Right lobe of liver (tissue), 6 donors: ENCODE data around the gene DYRK1A. TPM values are rescaled to one million over a fixed set of nuclear protein-coding genes. Genes with fewer than 3 reads are reported as not detected.

Source experiments
- ATAC-seq, 4 donors: fragments of 200-7000 bp; cut with Tn5 transposase; one replicate each; pipeline ENCODE4 v1.9.1; 2020; ENCODE audit warnings: mild to moderate bottlenecking in 4 of 4, moderate library complexity in 4 of 4
- DNase-seq, 3 donors: peaks; one replicate each; pipeline ENCODE4 v3.0.0-alpha.2; 2020
- H3K27ac ChIP-seq, 3 donors: fragments of 200-600 bp; one replicate each; pipeline ENCODE4 v1.8.0; 2022
- H3K27me3 ChIP-seq, 2 donors: fragments of 200-600 bp; one replicate each; pipeline ENCODE4 v1.8.0; 2022
- H3K36me3 ChIP-seq, 4 donors: fragments of 200-600 bp; sonication (generic) in 1 of 4; one replicate each; pipeline versions ENCODE4 v1.5.1 to v1.8.0; 2017 to 2022; ENCODE audit warnings: control low read depth in 1 of 4
- H3K4me1 ChIP-seq, 4 donors: fragments of 200-600 bp; sonication (generic) in 1 of 4; one replicate each; pipeline versions ENCODE4 v1.5.1 to v1.8.0; 2017 to 2022; ENCODE audit warnings: control low read depth in 1 of 4
- H3K4me3 ChIP-seq, 3 donors: fragments of 200-600 bp; one replicate each; pipeline ENCODE4 v1.8.0; 2022
- H3K9me3 ChIP-seq, 4 donors: fragments of 200-600 bp; sonication (generic) in 1 of 4; one replicate each; pipeline versions ENCODE4 v1.5.1 to v1.8.0; 2017 to 2022; ENCODE audit warnings: control low read depth in 1 of 4
- POLR2A ChIP-seq: fragments of 450-650 bp; IDR thresholded peaks from one replicate; pipeline ENCODE4 v1.6.1; 2017; ENCODE audit warnings: antibody characterized with exemption, mild to moderate bottlenecking
- WGBS: methylation state at CpG from one replicate; pipeline ENCODE4 v1.1.6; 2018; ENCODE audit warnings: low coverage, low lambda C conversion rate; ENCODE audit not compliant: insufficient coverage; ENCODE audit errors: missing lambda C conversion rate; 5-methylcytosine and 5-hydroxymethylcytosine counted together
- intact Hi-C, 2 donors: fragments of 100-400 bp; cut with DNase I; formaldehyde crosslinking; loops; one replicate each; pipeline versions ENCODE4 v1.11.2 to v1.14.1; 2022
- total RNA-seq, 6 experiments: library from RNA; depleted of rRNA in 2 of 6; stranded (reverse); fragments of >200 nt in 2 of 6; fragmentation: NEBNext Ultra II Directional in 3 of 6; extraction: Animal tissue kit (Norgen Biotek cat#: 25700) in 3 of 6; gene quantifications; one replicate each; pipeline versions ENCODE4 v1.1.0 to v1.2.4, GENCODE V29; 2016 to 2023
- TF ChIP-seq, protein P1 (sequence below), 4 donors: fragments of 200-600 bp in 3 of 4; fragments of 450-650 bp in 1 of 4; IDR thresholded peaks; one replicate each; pipeline versions ENCODE4 v1.5.1 to v1.8.0; 2016 to 2022; ENCODE audit warnings: antibody characterized with exemption in 4 of 4, mild to moderate bottlenecking in 2 of 4
- donor health status: DM: no; HTN: yes; CAD: no.
- donor health status: DM: no; HTN: no; CAD: no.
- donor health status: DM: no; HTN: no; CAD: no.
- donor health status: DM: no; HTN: yes; CAD: no.
- donor health status: DM: no; HTN: yes; CAD: no.

Gene DYRK1A
- total RNA-seq, 6 experiments from 2014 or later, result 20.6 to 32.5 (median 25.7) TPM

DNA sequence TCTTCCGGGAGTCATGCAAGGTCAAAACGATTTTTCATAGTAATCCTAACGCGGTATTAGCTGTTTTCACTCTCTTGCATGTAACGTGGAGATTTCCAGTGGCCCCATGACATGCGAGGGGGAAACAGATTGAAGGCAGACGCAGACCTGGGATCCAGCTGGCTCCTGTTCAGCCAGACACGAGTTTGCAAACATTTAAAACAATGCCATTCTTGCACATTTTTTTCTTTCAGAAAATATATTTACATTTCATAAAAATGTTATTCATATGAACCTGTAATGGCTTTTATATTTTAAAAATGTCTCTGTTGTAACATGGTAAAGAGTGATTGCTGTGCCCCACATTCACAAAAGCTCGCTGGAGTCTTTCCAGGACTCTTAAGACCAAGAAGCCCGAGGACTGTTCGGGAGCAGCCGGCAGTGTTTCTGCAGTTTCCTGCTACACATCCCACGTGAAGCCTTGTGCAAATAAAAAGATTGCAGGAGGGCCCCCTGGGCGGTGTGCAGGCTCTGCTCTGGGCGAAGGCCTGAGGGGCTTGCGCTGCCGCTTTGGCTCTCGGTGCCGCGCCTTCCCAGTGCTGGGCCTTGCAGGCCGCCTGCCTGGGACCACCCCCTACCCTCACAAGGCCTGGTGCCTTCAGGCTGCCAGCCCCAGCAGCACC, 184.9 kb downstream of the DYRK1A start:
- no peak overlapping the region for H3K27ac ChIP-seq
- H3K9me3 ChIP-seq, result no peaks in the 10 kb centered on the region
- H3K4me3 ChIP-seq, result no peak overlapping the region
- intact Hi-C loops, result no loop called here
- WGBS, result 47% methylated on average over 11 of the region's 21 CpGs
- no peak for TF ChIP-seq POLR2A
- TF ChIP-seq, protein P1, sequence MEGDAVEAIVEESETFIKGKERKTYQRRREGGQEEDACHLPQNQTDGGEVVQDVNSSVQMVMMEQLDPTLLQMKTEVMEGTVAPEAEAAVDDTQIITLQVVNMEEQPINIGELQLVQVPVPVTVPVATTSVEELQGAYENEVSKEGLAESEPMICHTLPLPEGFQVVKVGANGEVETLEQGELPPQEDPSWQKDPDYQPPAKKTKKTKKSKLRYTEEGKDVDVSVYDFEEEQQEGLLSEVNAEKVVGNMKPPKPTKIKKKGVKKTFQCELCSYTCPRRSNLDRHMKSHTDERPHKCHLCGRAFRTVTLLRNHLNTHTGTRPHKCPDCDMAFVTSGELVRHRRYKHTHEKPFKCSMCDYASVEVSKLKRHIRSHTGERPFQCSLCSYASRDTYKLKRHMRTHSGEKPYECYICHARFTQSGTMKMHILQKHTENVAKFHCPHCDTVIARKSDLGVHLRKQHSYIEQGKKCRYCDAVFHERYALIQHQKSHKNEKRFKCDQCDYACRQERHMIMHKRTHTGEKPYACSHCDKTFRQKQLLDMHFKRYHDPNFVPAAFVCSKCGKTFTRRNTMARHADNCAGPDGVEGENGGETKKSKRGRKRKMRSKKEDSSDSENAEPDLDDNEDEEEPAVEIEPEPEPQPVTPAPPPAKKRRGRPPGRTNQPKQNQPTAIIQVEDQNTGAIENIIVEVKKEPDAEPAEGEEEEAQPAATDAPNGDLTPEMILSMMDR (IDR thresholded peaks at IDR 0.05), result no peak
- no peaks in the 10 kb centered on the region for H3K27me3 ChIP-seq
- H3K4me1 ChIP-seq, result no peaks in the 10 kb centered on the region
- ATAC-seq (peak in 1 of 4 donors; percentile 38), DNase-seq (peak in 1 of 3 donors; percentile 36)
- H3K36me3 ChIP-seq, result no peaks in the 10 kb centered on the region

DNA sequence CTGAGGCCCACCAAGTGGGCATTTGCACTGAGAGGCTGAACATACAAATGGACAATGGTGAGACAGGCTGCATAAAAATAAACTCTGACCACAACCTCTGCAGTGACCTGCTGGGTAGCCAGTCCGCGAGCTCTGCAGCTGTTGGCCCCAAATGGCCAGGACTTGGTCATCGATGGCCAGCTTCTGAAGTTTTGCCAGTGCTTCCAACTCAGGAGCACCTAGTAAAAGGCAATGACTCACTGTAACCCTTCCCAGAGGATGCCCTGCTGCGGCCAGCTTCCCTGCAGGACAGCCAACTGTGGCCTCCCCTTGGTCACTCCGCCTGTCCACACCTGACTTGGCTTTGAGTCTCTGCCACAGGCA, 185.4 kb downstream of the DYRK1A start:
- Histone ChIP-seq H3K27ac (no peak overlapping the region), H3K4me3 (no peak overlapping the region), H3K9me3 (no peaks in the 10 kb centered on the region), H3K4me1 (no peaks in the 10 kb centered on the region), H3K27me3 (no peaks in the 10 kb centered on the region), H3K36me3 (no peaks in the 10 kb centered on the region)
- WGBS, result 84% methylated on average over 3 of the region's 5 CpGs
- TF ChIP-seq POLR2A, result no peak
- TF ChIP-seq, protein P1 (IDR thresholded peaks at IDR 0.05), result no peak
- ATAC-seq, result no peak
- peak in 1 of 3 donors; percentile 25 for DNase-seq
- intact Hi-C loops, result no loop called here

DNA sequence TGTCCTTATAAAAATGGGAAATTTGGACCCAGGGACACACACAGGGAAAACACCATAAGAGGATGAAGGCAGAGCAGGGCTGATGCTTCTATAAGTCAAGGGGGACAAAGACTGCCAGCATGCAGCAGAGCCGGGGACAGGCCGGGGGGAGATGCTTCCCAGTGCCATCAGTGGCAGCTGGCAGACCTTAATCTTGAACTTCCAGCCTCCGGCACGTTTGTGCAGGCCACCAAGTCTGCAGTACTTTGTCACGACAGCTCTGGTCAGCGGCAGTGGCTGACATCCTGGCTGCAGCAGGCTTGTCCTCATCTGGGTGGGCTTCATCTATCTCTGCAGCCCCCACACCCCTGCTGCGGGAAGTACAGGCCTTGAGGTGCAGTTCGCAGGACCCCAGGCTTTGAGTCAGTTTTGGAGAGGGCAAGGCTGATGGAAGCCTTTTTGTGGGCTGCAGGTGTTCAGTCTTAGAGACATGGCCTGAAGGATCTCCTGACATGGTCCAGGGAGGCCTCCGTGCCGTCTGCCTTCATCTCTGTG, 186.0 kb downstream of the DYRK1A start:
- Histone ChIP-seq H3K27ac (no peak overlapping the region), H3K4me1 (no peaks in the 10 kb centered on the region), H3K4me3 (no peak overlapping the region), H3K27me3 (no peaks in the 10 kb centered on the region), H3K9me3 (no peaks in the 10 kb centered on the region), H3K36me3 (no peaks in the 10 kb centered on the region)
- intact Hi-C loops, result no loop called here
- TF ChIP-seq, protein P1 (IDR thresholded peaks at IDR 0.05), result no peak
- TF ChIP-seq POLR2A, result no peak
- no peak for ATAC-seq
- WGBS, result 100% methylated on average over 1 of the region's 10 CpGs
- peak in 1 of 3 donors; percentile 19 for DNase-seq

DNA sequence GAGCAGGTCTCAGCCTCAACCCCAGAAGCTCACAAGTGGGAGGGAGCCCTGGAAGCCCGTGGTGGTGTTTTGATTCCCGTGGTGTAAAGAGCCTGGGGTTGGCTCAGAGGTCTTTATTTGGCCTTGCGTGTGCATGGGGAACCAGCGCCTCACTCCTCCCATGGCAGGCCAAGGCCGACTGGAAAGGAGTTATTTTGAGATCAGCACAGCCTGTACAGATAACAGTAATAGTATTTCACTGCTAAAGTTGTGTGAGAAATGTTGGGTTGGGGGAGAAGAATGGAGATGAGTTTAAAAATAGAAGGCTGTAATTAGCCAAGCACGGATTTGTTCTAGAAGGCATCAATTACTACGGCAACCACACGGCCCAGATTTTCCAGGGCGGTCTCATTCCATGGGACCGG, 186.5 kb downstream of the DYRK1A start:
- no peaks in the 10 kb centered on the region for H3K4me1 ChIP-seq
- no peak overlapping the region for H3K4me3 ChIP-seq
- ATAC-seq (no peak), DNase-seq (no peak)
- intact Hi-C loops, result no loop called here
- WGBS, result 64% methylated on average over 10 of the region's 10 CpGs
- H3K27me3 ChIP-seq, result no peaks in the 10 kb centered on the region
- no peaks in the 10 kb centered on the region for H3K36me3 ChIP-seq
- H3K9me3 ChIP-seq, result no peaks in the 10 kb centered on the region
- no peak overlapping the region for H3K27ac ChIP-seq
- no peak for TF ChIP-seq POLR2A
- TF ChIP-seq, protein P1 (IDR thresholded peaks at IDR 0.05), result no peak
